ENCODE data around the gene MPND. TPM values are rescaled to one million over a fixed set of nuclear protein-coding genes. Genes with fewer than 3 reads are reported as not detected.
A peak's percentile ranks its signal among the peaks of the same experiment; 100 is the strongest.

Gene MPND
- total RNA-seq, 1 experiment from 2014 or later, result 7.2 TPM

DNA sequence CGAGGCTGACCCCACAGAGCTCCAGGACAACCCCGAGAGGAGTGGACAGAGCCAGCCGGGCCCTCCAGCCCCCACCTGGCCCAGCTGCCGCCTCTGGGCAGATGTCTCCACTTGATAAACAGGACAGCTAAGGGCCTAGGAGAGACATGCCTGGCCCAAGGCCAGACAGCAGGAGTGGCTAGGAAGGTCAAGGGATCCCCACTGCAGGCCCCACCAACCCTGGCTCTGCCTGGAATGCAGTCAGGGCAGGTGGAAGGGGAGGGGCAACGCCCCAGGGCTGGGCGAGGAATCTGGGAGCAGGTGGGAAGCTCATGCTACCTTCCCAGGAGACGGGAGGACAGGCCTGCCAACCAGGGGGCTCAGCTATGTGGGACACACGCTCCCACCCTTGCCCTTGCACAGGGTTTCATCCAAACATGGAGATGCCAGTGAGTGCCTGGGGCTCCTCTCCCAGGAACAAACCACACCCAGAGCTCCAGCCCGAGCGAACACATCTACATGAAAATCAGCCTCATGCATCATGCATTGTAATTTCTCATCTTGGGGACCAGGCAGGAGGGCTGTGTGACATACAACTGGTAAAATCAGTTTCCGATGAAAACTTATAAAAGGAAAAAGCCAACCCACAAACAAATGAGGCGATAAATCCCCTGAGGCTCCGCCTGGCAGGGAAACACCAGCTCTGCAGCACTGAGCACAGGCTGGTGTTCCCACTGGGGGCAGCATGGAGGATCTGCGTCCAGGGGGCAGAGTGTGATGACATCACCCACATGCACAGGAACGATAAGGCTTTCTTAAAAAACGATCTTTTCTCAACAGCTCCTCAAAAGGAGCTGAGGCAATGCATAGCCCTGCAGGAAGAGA is 32.0 kb downstream of the MPND start:
- no TSS peak for BruUV-seq (replicated peaks)
- intact Hi-C loops (cut with micrococcal nuclease), result no loop called here
- peak overlapping the region; percentile 66 for H3K4me3 Mint-ChIP-seq (ENCODE audit: unreplicated experiment)
- no peaks in the 10 kb centered on the region for H3K9me3 Mint-ChIP-seq (ENCODE audit: unreplicated experiment)
- TF ChIP-seq, protein P1, sequence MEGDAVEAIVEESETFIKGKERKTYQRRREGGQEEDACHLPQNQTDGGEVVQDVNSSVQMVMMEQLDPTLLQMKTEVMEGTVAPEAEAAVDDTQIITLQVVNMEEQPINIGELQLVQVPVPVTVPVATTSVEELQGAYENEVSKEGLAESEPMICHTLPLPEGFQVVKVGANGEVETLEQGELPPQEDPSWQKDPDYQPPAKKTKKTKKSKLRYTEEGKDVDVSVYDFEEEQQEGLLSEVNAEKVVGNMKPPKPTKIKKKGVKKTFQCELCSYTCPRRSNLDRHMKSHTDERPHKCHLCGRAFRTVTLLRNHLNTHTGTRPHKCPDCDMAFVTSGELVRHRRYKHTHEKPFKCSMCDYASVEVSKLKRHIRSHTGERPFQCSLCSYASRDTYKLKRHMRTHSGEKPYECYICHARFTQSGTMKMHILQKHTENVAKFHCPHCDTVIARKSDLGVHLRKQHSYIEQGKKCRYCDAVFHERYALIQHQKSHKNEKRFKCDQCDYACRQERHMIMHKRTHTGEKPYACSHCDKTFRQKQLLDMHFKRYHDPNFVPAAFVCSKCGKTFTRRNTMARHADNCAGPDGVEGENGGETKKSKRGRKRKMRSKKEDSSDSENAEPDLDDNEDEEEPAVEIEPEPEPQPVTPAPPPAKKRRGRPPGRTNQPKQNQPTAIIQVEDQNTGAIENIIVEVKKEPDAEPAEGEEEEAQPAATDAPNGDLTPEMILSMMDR (IDR thresholded peaks at IDR 0.05; ENCODE audit: unreplicated experiment), result no peak
- peak overlapping the region; percentile 83 for H3K27ac Mint-ChIP-seq (ENCODE audit: low read depth, unreplicated experiment)
- peaks cover 53% of the 10 kb centered on the region for H3K4me1 Mint-ChIP-seq (ENCODE audit: insufficient read depth, unreplicated experiment)
- no peaks in the 10 kb centered on the region for H3K27me3 Mint-ChIP-seq (ENCODE audit: insufficient read depth, unreplicated experiment)
- H3K36me3 Mint-ChIP-seq (ENCODE audit: insufficient read depth, unreplicated experiment), result peaks cover 28% of the 10 kb centered on the region
- DNase-seq (ENCODE audit: unreplicated experiment), result peak; percentile 80
- CTCF ChIA-PET, result interaction anchor here (0.6 to 3.6 kb wide), 10 partner anchors 12 to 1507 kb away, joined by 3 to 16 read pairs (median 4); partner anchors contain the start of gene SH3GL1
- POLR2A ChIA-PET, result interaction anchor here (0.6 to 7.9 kb wide), 14 partner anchors 16 to 812 kb away, joined by 3 to 93 read pairs (median 4); partner anchors contain the start of genes CHAF1A, EEF2, HDGFL2 and MPND

DNA sequence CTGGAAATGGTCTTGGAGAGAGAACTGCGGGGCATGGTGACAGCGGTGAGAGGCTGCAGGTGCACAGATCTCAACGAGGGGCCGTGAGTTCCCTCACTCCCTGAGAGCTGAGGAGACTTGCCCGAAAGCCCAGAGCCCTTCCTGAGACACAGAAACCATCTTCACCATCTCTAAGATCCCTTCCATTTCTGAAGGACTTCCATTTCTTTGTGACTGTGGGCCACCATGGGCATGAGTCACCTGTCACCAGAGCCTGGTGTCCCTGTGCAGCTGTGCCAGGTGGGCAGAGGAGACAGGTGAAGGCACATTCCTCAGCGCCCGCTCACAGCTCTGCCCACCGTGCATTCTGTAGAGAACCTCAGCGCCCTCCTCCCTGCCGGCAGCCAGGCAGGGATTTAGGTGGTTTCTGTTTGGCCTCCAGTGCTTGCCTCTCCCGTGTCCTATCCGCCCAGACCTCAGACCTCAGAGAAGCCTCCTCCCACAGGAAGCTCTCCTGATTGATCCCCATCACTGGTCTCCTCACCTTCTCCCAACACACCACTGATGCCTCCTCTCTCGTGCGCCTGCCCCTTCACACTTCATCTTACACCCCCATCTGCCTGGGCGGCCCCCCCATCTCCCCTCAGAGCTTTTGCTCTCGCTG is 32.8 kb downstream of the MPND start:
- TF ChIP-seq, protein P1 (IDR thresholded peaks at IDR 0.05; ENCODE audit: unreplicated experiment), result no peak
- POLR2A ChIA-PET, result interaction anchor here (0.6 to 7.9 kb wide), 15 partner anchors 13 to 813 kb away, joined by 3 to 93 read pairs (median 5); partner anchors contain the start of genes CHAF1A, EEF2, HDGFL2 and MPND

DNA sequence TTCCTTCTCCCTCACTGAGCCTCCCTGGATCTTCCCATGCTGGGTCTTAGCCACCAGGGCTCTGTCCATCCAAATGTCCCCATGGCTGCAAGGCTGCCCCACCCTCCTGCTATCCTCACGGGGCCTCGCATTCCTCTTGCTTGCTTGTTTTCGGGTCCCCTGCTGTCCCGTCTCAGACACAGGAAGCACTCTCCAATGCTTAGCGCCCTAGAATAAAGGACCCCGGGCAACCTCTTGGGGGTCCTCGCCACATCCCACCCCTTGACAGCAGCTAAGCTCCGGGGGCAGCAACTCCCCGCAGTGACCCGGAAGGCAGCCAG is 33.3 kb downstream of the MPND start:
- no peak for DNase-seq (ENCODE audit: unreplicated experiment)
- no TSS peak for BruUV-seq (replicated peaks)
- POLR2A ChIA-PET, result interaction anchor here (0.7 to 7.9 kb wide), 9 partner anchors 14 to 1993 kb away, joined by 3 to 93 read pairs (median 7); partner anchors contain the start of genes CHAF1A, EEF2, HDGFL2 and MPND
- H3K4me3 Mint-ChIP-seq (ENCODE audit: unreplicated experiment), result peak overlapping the region; percentile 66
- TF ChIP-seq, protein P1 (IDR thresholded peaks at IDR 0.05; ENCODE audit: unreplicated experiment), result no peak
- no peaks in the 10 kb centered on the region for H3K27me3 Mint-ChIP-seq (ENCODE audit: insufficient read depth, unreplicated experiment)
- peak overlapping the region; percentile 72 for H3K27ac Mint-ChIP-seq (ENCODE audit: low read depth, unreplicated experiment)
- intact Hi-C loops (cut with micrococcal nuclease), result no loop called here
- H3K9me3 Mint-ChIP-seq (ENCODE audit: unreplicated experiment), result no peaks in the 10 kb centered on the region
- peaks cover 18% of the 10 kb centered on the region for H3K36me3 Mint-ChIP-seq (ENCODE audit: insufficient read depth, unreplicated experiment)
- H3K4me1 Mint-ChIP-seq (ENCODE audit: insufficient read depth, unreplicated experiment), result peaks cover 65% of the 10 kb centered on the region
- CTCF ChIA-PET, result interaction anchor here (0.6 to 3.6 kb wide), 4 partner anchors 9 to 97 kb away, joined by 3 to 16 read pairs (median 4); partner anchors contain the start of gene SH3GL1

More for the DNA sequence above, 32.8 kb downstream of the MPND start:
- H3K36me3 Mint-ChIP-seq (ENCODE audit: insufficient read depth, unreplicated experiment), result peaks cover 20% of the 10 kb centered on the region
- intact Hi-C loops (cut with micrococcal nuclease), result no loop called here
- DNase-seq (ENCODE audit: unreplicated experiment), result no peak
- H3K4me3 Mint-ChIP-seq (ENCODE audit: unreplicated experiment), result peak overlapping the region; percentile 66
- H3K27me3 Mint-ChIP-seq (ENCODE audit: insufficient read depth, unreplicated experiment), result no peaks in the 10 kb centered on the region
- H3K4me1 Mint-ChIP-seq (ENCODE audit: insufficient read depth, unreplicated experiment), result peaks cover 60% of the 10 kb centered on the region
- H3K9me3 Mint-ChIP-seq (ENCODE audit: unreplicated experiment), result no peaks in the 10 kb centered on the region
- BruUV-seq (replicated peaks), result no TSS peak
- peak overlapping the region; percentile 83 for H3K27ac Mint-ChIP-seq (ENCODE audit: low read depth, unreplicated experiment)
- CTCF ChIA-PET, result interaction anchor here (0.6 to 3.6 kb wide), 9 partner anchors 8 to 1508 kb away, joined by 3 to 16 read pairs (median 5); partner anchors contain the start of gene SH3GL1
